Measurements from ENCODE around the gene NXF1. TPM values are rescaled to one million over a fixed set of nuclear protein-coding genes. Genes with fewer than 3 reads are reported as not detected.
"Not testable (repeated sequence)": the region's sequence is repeated elsewhere in the genome, so short reads cannot be mapped to it uniquely, and the experiment has no call there.

NXF1 gene
- 1.5 and 6.3 TPM in 2 replicates for total RNA-seq (2014; rRNA removed; shearing (Covaris generic); ENCODE audit: low replicate concordance)

DNA sequence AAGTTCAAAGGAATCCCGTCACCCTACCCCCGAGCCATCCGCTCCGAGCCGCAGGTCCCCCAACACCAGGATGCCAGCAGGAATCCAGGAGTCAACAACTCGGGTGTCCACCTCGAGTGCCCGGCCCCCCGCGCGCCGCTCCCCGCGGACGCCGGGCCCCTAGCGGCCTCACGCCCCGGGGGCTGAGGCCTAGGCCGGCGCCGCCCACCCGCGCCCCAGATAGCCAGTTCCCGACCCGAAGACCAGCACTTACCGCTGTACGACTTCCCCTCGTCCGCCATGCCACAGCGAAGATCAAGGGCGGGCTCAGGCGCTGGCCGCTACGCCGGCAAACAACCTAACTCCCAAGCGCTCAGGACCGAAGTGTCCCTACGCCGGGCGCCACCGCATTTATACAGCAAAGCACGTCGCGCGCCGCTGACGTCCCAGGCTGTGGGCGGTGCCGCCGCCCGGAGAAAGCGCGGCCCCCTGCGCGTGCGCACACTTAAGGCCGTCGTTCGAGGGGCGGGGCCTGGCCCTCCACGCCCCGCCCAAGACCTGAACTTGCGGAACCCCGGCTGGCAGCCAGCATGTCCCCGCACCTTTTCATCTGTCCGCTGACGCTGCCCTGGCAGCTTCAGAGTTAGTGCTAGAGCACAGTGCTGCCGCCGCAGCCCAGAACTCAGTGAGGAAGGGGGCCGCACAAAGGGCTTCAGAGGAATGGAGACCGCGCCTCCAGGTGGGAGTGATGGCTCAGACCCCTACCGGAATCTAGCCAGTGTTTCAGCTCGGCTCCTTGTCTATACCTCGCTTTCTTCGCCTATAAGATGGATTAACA is at the start of gene NXF1:
TSS of gene NXF1 (minus strand) at position 365 of the 817 bp plus-strand sequence. CDS start at position 281, 84 bp downstream.
- DNase-seq (ENCODE audit: low read depth) = peak; percentile 88
- in situ Hi-C loops (cut with HindIII; ENCODE audit: low pct_unique_long_range_greater_than_20kb, low sequenced_read_pairs) = no loop called here

DNA sequence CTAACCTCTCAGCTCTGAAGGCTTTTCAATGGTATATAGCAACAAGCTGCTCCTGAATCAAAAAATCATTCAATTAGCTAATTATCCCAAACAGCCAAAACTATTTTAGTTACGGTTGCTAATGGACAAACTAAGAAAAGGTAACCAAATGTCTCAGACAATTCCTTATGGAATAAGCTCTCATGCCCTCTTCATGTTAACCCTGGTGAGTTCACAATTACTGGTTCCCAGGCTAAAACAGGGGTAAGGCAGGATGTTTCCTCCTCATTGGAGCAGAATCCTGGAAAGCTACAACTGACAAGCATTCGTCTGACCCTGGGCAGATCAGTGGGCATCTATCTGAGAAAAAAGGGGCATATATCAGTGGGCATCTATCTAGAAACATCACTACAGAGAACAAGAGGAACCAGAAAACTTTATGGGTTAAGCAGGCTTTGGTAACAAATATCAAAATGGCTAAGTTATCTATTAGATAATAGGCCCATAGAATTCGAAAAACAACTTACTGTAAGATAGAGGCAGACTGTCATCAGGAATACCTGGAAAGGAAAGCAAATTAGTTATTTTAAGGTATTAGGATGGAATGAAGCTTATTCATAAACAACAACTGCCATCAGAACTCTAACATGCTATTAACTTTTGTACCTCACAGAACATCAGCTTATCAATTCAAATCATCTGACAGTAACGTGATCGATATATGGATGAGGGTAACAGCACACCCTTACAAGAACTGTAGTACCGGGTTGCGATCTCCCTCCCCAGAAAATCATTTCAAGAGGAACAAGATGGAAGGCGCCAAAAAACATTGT is 49.0 kb upstream of the NXF1 start:
- DNase-seq (ENCODE audit: low read depth) = no peak
- in situ Hi-C loops (cut with HindIII; ENCODE audit: low pct_unique_long_range_greater_than_20kb, low sequenced_read_pairs) = no loop called here

DNA sequence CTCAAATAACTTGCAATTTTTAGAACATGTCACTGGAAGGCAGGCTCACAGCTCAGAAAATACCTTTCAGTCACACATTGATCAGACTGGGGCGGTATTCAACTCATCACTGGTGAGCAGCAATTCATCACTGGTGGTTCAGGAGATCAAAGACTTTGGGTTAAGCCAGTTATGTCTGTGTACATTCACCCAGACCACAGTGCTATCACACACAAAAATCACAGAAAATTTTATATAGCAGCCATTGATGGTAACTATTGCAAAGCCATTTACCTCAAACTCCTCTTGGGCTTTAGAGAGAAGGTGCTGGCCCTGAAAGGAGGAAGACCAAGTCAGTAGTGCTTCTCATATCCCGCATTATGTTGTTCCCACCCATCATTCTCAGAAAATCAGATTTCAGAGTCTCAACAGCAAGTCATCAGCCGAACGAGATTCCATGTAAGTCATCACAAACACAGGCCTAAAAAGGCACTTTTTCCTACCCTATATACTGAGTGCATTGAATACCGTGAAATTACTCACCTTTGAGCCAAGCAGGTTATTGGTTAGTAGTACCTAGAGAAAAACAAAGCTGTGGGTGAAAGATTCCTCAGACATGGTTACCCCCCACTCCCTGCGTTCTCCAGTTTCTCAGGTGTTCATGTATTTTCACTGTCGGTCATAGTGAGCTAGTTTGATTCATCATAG is 48.2 kb upstream of the NXF1 start:
- no peak for DNase-seq (ENCODE audit: low read depth)
- in situ Hi-C loops (cut with HindIII; ENCODE audit: low pct_unique_long_range_greater_than_20kb, low sequenced_read_pairs) = no loop called here

DNA sequence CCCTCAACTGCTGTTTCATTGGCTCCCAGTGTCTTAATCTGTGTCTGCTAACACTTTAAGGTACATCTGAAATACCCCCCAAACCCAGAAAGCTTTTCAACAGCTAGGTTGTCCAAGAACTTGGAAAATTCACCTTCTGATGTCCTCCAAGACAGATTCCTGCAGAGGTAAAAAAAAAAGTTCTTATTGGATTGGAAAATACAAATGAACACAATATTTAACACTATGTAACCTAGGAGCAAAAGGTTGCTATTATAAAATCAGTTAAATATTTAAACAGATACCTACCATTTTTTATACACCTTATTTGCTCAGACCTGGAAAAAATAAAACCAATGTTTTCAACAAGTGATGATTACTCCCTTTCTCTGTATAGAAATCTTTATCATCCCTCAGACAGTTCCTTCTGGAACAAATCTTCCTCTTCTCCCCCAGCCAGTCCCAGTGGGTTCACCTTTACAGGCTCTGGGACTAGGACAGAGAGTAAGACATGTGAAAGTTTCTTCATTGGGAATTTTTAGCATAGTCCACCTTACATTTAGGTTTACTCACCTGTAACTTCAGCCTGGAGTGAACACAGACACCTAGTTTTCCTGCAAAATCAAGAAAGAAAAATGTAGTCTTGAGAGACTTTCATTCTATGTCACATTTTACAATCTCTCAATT is 47.4 kb upstream of the NXF1 start:
- in situ Hi-C loops (cut with HindIII; ENCODE audit: low pct_unique_long_range_greater_than_20kb, low sequenced_read_pairs) = no loop called here
- no peak for DNase-seq (ENCODE audit: low read depth)

DNA sequence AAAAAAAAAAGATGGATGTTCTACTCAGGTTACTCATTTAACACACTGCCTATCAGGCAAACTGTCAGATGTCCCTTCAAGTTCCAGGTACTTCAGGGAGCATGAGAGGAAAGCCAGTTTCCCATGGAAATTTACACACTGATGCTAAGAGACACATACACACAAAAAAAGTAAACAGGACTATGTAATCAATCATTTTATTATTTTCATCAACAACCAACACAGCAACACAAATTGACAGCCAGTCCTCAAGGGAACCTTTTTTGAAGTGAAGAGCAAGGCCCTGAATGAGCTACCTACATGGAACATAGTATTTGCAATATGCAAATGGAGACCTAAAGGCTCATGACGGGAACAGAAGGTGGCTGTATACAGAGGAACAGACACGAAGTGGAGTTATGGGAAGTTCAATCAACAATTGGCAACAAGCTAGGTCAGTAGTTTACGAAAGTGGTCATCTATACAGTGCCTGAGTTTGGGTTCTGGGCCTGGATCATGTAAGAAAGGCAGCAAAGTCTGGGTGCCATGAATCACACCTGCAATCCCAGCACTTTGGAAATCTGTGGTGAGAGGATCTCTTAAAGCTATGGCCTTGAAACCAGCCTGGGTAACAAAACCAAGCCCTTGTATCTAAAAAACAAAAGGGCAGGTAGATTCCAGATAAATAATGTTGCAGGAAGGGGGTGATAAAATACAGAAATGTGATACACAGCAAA is 46.7 kb upstream of the NXF1 start:
- DNase-seq (ENCODE audit: low read depth) = no peak
- in situ Hi-C loops (cut with HindIII; ENCODE audit: low pct_unique_long_range_greater_than_20kb, low sequenced_read_pairs) = no loop called here

DNA sequence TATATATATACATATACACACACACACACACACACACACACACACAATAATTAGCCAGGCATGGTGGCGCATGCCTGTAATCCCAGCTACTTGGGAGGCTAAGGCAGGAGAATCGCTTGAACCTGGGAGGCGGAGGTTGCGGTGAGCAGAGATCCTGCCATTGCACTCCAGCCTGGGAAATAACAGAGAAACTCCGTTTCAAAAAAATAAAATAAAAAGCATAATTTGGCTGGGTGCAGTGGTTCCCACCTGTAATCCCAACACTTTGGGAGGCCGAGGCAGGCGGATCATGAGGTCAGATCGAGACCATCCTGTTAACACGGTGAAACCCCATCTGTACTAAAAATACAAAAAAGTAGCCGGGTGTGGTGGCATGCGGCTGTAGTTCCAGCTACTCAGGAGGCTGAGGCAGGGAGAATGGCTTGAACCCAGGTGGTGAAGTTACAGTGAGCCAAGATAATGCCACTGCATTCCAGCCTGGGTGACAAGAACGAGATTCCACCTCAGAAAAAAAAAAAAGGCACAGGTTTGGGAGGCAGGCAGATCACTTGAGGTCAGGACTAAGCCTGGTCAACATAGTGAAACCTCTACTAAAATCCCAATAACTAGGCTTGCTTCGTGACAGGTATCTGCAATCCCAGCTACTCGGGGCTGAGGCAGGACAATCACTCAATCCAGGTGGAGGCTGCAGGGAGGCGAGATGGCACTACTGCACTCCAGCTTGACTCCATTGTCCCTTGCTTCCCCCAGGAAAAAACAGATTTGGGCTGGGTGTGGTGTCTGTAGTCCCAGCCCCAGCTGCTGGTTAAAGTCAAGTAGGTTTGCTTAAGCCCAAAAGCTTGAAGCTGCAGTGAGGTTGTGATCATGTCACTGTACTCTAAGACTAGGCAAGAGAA is 45.9 kb upstream of the NXF1 start:
- in situ Hi-C loops (cut with HindIII; ENCODE audit: low pct_unique_long_range_greater_than_20kb, low sequenced_read_pairs) = no loop called here
- DNase-seq (ENCODE audit: low read depth) = peak; percentile 40

DNA sequence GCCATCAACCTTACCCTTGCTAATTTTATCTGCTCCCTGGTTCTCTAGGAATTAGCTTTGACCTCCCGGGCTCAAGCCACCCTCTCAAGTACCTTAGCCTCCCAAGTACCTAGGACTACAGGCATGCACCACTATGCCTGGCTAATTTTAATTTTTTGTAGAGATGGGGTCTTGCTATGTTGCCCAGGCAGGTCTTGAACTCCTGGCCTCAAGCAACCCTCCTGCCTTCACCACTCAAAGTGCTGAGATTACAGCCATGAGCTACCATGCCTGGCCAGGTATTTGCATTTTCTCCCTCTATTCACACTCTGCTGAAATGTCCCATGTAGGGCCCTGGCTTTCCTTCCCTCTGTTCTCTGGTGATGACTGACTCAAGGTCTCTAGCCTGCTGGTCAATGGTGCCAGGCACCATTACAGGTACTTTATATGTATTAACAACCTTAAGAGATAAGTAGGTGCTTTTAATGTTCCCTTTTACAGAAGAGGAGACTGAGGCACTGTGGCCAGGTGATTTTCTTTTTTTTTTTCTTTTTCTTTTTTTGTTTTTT is 42.6 kb upstream of the NXF1 start:
- in situ Hi-C loops (cut with HindIII; ENCODE audit: low pct_unique_long_range_greater_than_20kb, low sequenced_read_pairs) = no loop called here

DNA sequence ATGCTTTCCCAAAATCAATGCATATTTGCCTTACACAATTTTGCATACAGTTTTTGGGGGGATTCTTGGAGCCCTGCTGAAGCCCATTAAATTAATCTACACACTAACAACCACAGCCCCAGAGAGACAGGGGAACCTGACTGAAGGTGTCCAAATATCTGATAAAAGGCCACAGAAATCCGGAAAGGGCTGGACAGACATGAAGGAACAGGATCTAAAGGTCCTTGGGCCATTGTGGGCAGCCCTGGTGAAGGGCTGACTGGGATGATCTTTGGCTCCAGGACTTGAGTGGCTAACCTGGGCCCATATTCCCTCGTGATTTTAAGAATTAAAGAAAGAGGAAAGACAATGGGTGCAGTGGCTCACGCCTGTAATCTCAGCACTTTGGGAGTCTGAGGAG is 40.9 kb upstream of the NXF1 start:
- in situ Hi-C loops (cut with HindIII; ENCODE audit: low pct_unique_long_range_greater_than_20kb, low sequenced_read_pairs) = no loop called here
- no peak for DNase-seq (ENCODE audit: low read depth)

More for the DNA sequence above, 42.6 kb upstream of the NXF1 start:
- DNase-seq (ENCODE audit: low read depth) = no peak

DNA sequence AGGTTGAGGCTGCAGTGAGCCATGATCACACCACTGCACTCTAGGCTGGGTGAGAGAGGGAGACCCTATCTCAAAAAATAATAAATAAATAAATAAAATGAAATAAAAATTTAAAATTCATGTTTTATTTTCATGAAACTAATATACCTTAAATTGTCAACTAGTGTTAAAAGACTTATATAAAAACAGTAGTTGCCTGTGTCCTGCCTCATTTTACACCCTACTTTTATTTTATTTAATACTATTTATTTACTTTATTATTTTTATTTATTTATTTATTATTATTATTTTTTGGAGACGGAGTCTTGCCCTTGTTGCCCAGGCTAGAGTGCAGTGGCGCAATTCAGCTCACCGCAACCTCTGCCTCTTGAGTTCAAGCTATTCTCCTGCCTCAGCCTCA is 38.9 kb upstream of the NXF1 start:
- DNase-seq (ENCODE audit: low read depth) = no peak
- in situ Hi-C loops (cut with HindIII; ENCODE audit: low pct_unique_long_range_greater_than_20kb, low sequenced_read_pairs) = no loop called here

DNA sequence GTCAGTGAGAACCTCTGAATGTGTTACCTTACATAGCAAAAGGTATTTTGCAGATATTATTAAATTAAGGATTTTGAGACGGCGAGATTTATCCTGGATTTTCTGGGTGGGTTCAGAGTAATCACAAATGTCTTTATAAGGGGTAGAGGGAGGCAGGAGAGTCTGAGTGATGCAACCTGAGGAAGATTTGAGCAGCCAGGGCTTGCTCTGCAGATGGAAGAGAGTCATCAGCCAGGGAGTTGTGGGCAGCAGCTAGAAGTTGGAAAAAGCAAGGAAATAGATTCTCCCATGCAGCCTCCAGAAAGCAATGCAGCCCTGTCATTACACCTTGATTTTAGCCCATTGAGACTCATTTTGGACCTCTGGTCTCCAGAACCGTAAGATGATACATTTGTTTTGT is 38.2 kb upstream of the NXF1 start:
- no peak for DNase-seq (ENCODE audit: low read depth)
- in situ Hi-C loops (cut with HindIII; ENCODE audit: low pct_unique_long_range_greater_than_20kb, low sequenced_read_pairs) = no loop called here

DNA sequence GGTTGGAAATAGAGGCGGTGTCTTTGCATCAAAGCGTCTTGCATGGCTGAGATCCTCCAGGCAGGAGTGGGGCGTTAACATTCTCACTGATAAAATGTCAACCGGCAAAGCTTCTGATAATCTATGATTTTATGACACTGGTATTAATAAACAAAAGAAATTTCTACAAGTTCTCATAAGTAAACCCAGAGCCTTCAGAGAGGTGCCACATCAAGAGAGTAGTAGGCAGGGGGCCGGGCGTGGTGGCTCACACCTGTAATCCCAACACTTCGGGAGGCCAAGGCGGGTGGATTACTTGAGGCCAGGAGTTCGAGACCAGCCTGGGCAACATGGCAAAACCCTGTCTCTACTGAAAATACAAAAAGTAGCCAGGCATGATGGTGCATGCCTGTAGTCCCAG is 37.7 kb upstream of the NXF1 start:
- DNase-seq (ENCODE audit: low read depth); in situ Hi-C loops (cut with HindIII; ENCODE audit: low pct_unique_long_range_greater_than_20kb, low sequenced_read_pairs): not testable (repeated sequence)

DNA sequence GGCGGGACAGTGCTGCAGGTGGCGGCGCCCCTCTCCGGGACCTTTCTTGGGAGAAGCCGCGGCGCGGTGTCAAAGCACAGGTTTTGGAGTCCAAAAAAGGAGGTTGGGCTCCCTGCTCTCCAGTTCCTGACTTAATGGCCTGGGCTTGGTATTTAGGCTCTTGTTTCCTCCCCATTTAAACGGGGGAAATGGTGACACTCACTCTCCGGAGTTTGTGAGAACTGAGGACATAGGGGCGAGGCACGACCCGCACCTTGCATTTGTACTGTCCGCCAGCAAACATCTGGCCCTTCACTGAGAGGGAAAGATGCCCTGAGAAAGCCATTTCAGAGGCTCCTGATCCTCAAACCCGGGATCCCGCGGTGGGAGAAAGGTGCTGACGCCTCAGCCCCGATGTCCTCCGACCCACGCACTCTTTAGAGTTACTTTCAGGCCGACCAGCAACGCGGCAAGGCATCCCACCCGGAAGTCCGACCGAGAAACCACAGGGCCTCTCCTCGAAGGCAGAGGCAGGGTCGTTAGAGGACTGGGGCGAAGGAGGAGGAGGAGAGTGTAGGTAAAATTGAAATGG is 37.0 kb upstream of the NXF1 start:
- in situ Hi-C loops (cut with HindIII; ENCODE audit: low pct_unique_long_range_greater_than_20kb, low sequenced_read_pairs) = no loop called here
- no peak for DNase-seq (ENCODE audit: low read depth)

DNA sequence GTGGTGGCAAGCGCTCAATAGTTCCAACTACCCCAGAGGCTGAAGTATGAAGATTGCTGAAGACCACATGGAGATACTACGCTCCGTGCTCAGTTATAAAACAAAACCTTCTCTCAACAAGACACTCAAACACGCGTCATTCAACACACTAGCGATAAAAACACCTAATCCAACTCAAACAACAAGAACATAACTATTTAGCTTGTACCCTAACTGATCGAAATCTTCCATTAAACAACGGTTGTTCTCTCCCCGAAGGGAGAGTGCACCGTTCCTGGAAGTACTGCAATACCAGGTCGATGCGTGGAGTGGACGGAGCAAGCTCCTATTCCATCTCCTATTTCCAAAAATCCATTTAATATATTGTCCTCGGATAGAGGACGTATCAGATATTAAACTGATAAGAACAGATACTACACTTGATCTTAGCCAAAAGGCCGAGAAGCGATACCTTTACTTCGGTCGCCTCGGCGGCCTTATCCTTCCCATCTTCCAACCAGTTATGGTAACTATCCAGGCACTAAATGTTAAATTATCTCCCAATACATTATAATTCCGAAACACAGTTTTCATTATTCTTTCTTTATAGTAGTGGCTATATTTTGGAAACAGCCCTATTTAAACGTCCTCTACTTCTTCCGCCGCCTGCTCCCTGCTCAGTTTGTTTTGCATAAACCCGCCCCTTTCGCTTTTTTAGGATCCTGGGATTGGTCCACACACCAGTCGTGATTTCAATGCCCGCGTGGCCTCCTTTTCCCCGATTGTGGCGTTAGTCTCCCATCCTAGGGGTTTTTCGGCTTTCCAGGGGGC is 36.3 kb upstream of the NXF1 start:
- in situ Hi-C loops (cut with HindIII; ENCODE audit: low pct_unique_long_range_greater_than_20kb, low sequenced_read_pairs) = no loop called here

DNA sequence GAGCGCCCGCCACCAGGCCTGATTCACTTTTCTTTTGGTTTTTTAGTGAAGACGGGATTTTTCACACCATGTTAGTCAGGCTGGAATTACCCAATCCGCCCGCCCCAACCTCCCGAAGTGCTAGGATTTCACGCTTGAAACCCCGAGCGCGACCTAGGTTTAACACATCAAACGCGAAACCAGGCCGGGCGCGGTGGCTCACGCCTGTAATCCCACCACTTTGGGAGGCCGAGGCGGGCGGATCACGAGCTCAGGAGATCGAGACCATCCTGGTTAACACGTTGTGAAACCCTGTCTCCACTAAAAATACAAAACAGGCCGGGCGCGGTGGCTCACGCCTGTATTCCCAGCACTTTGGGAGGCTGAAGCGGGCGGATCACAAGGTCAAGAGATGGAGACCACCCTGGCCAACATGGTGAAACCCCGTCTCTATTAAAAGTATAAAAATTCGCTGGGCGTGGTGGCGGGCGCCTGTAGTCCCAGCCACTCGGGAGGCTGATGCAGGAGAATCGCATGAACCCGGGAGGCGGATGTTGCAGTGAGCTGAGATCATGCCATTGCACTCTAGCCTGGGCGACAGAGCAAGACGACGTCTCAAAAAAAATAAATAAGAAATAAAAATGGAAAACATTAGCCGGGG is 35.6 kb upstream of the NXF1 start:
- in situ Hi-C loops (cut with HindIII; ENCODE audit: low pct_unique_long_range_greater_than_20kb, low sequenced_read_pairs) = not testable (repeated sequence)
- DNase-seq (ENCODE audit: low read depth) = peak; percentile 80

More for the DNA sequence above, 36.3 kb upstream of the NXF1 start:
- peak; percentile 99 for DNase-seq (ENCODE audit: low read depth)
